ENCODE measurements around the gene KAT6B. TPM values are rescaled to one million over a fixed set of nuclear protein-coding genes. Genes with fewer than 3 reads are reported as not detected.

KAT6B gene
- total and polyA plus RNA-seq, 10 of the 15 experiments (the other 5 are each of a cell fraction or from before 2014, with no cell fraction given): 2.7 to 22.6 (median 15.7) TPM

DNA sequence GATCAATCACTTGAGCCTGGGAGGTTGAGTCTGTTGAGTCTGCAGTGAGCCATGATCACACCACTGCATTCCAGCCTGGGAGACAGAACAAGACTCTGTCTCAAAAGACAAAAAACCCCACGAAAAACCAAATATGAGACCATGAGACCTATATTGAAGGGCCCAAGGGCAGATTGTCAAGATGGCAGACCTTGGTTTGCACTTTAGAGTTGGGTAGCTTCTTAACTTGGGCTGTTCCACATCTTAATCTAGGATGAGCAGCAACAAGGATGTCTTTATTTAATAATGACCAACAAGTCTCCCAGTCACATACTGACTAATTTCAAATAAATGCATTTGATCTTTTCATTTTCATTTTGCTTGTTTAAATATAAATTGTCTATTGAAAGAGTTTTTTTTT, 43.8 kb downstream of the KAT6B start:
- no peak overlapping the region for H3K9ac ChIP-seq (ENCODE audit: control insufficient read depth, insufficient read depth, low read length)
- H3K27me3 ChIP-seq (replicated peaks in 1 of 2; ENCODE audit: control insufficient read depth in 2 of 2, insufficient read depth in 2 of 2, low read length in 1 of 2): no peaks in the 10 kb centered on the region
- POLR2A ChIA-PET: interaction anchor here (1.0 kb wide), 1 partner anchor 108 kb away, joined by 3 read pairs; no protein-coding TSS in a partner anchor
- no peaks in the 10 kb centered on the region for H3K36me3 ChIP-seq (ENCODE audit: control insufficient read depth in 2 of 2, insufficient read depth in 2 of 2, low read length in 1 of 2)
- no peak overlapping the region for H2AFZ ChIP-seq (ENCODE audit: control insufficient read depth, low read depth, low read length)
- H3K27ac ChIP-seq (ENCODE audit: control insufficient read depth, insufficient read depth): no peak overlapping the region; the same call in 1 of the 2 replicates
- H3K4me3 ChIP-seq: no peak overlapping the region
- BruUV-seq (replicated peaks): no TSS peak
- 100% methylated on average over 1 of the region's 1 CpG for WGBS (ENCODE audit: insufficient coverage, insufficient replicate concordance, low lambda C conversion rate, missing lambda C conversion rate)
- intact Hi-C loops (cut with micrococcal nuclease; ENCODE audit: unreplicated experiment) (no loop called here), in situ Hi-C loops (cut with MboI) (no loop called here)
- ATAC-seq (no peak), DNase-seq (ENCODE audit: low read depth, low spot score) (no peak), FAIRE-seq (no peak)
- CTCF ChIA-PET: interaction anchor here (0.9 to 1.5 kb wide), 3 partner anchors 15 to 111 kb away, joined by 3 read pairs; no protein-coding TSS in a partner anchor
- peaks cover 32% of the 10 kb centered on the region for H3K4me1 ChIP-seq (ENCODE audit: control insufficient read depth, insufficient read depth, low read length)
- H3K9me3 ChIP-seq (replicated peaks; ENCODE audit: control insufficient read depth, insufficient read depth, low read length): no peaks in the 10 kb centered on the region
- SMC1A ChIA-PET (ENCODE audit: uncharacterized antibody, unreplicated experiment): interaction anchor here (1.1 to 12.8 kb wide), 5 partner anchors 15 to 130 kb away, joined by 3 to 175 read pairs (median 6); no protein-coding TSS in a partner anchor
- no peak overlapping the region for H3K4me2 ChIP-seq (ENCODE audit: control insufficient read depth, insufficient read depth)
- H4K20me1 ChIP-seq (ENCODE audit: control insufficient read depth, insufficient read depth): no peaks in the 10 kb centered on the region
- H3K79me2 ChIP-seq (ENCODE audit: control insufficient read depth, insufficient read depth, low read length): peaks cover 45% of the 10 kb centered on the region
- RAD21 ChIA-PET (ENCODE audit: unreplicated experiment): interaction anchor here (1.1 to 5.0 kb wide), 3 partner anchors 15 to 139 kb away, joined by 3 to 37 read pairs (median 6); no protein-coding TSS in a partner anchor
- TF ChIP-seq FOXK2 (IDR thresholded peaks at IDR 0.05) (no peak), RELA (IDR thresholded peaks at IDR 0.05; ENCODE audit: borderline replicate concordance, partially characterized antibody) (no peak), NFXL1 (IDR thresholded peaks at IDR 0.05; ENCODE audit: borderline replicate concordance) (no peak), ZNF384 (IDR thresholded peaks at IDR 0.05; ENCODE audit: borderline replicate concordance, low read depth, low read length) (no peak), ZNF207 (IDR thresholded peaks at IDR 0.05; ENCODE audit: borderline replicate concordance) (no peak), CREM (IDR thresholded peaks at IDR 0.05; ENCODE audit: low read depth) (no peak), GATAD2B (conservative IDR thresholded peaks at IDR 0.05; ENCODE audit: low read depth) (no peak), MTA3 (IDR thresholded peaks at IDR 0.05; ENCODE audit: borderline replicate concordance, low read length) (no peak), RB1 (IDR thresholded peaks at IDR 0.05; ENCODE audit: borderline replicate concordance) (no peak), SIN3A (IDR thresholded peaks at IDR 0.05; ENCODE audit: low read depth, low read length) (no peak)
- TF ChIP-seq, protein P1, sequence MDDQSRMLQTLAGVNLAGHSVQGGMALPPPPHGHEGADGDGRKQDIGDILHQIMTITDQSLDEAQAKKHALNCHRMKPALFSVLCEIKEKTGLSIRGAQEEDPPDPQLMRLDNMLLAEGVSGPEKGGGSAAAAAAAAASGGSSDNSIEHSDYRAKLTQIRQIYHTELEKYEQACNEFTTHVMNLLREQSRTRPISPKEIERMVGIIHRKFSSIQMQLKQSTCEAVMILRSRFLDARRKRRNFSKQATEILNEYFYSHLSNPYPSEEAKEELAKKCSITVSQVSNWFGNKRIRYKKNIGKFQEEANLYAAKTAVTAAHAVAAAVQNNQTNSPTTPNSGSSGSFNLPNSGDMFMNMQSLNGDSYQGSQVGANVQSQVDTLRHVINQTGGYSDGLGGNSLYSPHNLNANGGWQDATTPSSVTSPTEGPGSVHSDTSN (IDR thresholded peaks at IDR 0.05; ENCODE audit: insufficient replicate concordance, low read depth, low read length): no peak
- TF ChIP-seq, protein P2, sequence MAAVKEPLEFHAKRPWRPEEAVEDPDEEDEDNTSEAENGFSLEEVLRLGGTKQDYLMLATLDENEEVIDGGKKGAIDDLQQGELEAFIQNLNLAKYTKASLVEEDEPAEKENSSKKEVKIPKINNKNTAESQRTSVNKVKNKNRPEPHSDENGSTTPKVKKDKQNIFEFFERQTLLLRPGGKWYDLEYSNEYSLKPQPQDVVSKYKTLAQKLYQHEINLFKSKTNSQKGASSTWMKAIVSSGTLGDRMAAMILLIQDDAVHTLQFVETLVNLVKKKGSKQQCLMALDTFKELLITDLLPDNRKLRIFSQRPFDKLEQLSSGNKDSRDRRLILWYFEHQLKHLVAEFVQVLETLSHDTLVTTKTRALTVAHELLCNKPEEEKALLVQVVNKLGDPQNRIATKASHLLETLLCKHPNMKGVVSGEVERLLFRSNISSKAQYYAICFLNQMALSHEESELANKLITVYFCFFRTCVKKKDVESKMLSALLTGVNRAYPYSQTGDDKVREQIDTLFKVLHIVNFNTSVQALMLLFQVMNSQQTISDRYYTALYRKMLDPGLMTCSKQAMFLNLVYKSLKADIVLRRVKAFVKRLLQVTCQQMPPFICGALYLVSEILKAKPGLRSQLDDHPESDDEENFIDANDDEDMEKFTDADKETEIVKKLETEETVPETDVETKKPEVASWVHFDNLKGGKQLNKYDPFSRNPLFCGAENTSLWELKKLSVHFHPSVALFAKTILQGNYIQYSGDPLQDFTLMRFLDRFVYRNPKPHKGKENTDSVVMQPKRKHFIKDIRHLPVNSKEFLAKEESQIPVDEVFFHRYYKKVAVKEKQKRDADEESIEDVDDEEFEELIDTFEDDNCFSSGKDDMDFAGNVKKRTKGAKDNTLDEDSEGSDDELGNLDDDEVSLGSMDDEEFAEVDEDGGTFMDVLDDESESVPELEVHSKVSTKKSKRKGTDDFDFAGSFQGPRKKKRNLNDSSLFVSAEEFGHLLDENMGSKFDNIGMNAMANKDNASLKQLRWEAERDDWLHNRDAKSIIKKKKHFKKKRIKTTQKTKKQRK (IDR thresholded peaks at IDR 0.05; ENCODE audit: low read depth, low read length): no peak
- TF ChIP-seq, protein P3, sequence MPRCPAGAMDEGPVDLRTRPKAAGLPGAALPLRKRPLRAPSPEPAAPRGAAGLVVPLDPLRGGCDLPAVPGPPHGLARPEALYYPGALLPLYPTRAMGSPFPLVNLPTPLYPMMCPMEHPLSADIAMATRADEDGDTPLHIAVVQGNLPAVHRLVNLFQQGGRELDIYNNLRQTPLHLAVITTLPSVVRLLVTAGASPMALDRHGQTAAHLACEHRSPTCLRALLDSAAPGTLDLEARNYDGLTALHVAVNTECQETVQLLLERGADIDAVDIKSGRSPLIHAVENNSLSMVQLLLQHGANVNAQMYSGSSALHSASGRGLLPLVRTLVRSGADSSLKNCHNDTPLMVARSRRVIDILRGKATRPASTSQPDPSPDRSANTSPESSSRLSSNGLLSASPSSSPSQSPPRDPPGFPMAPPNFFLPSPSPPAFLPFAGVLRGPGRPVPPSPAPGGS (IDR thresholded peaks at IDR 0.05; ENCODE audit: borderline replicate concordance, insufficient read depth, low read depth, low read length, poor library complexity, severe bottlenecking): no peak
- TF ChIP-seq, protein P4, sequence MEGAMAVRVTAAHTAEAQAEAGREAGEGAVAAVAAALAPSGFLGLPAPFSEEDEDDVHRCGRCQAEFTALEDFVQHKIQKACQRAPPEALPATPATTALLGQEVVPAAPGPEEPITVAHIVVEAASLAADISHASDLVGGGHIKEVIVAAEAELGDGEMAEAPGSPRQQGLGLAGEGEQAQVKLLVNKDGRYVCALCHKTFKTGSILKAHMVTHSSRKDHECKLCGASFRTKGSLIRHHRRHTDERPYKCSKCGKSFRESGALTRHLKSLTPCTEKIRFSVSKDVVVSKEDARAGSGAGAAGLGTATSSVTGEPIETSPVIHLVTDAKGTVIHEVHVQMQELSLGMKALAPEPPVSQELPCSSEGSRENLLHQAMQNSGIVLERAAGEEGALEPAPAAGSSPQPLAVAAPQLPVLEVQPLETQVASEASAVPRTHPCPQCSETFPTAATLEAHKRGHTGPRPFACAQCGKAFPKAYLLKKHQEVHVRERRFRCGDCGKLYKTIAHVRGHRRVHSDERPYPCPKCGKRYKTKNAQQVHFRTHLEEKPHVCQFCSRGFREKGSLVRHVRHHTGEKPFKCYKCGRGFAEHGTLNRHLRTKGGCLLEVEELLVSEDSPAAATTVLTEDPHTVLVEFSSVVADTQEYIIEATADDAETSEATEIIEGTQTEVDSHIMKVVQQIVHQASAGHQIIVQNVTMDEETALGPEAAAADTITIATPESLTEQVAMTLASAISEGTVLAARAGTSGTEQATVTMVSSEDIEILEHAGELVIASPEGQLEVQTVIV (IDR thresholded peaks at IDR 0.05; ENCODE audit: borderline replicate concordance, partially characterized antibody): no peak
